Endothelial cell of umbilical vein (primary cell): ENCODE measurements around the gene HMGXB3. TPM values are rescaled to one million over a fixed set of nuclear protein-coding genes. Genes with fewer than 3 reads are reported as not detected.

Source experiments
- BruUV-seq: library from RNA; stranded (reverse); fragments of 400-500 nt; replicated peaks from 2 replicates; lab custom pipeline; 2021; lab: Mats Ljungman, UMichigan
- CTCF ChIA-PET: fragments of 300-600, 350-600 bp; sonication (Branson Sonifier 250); formaldehyde crosslinking; loops from one replicate; lab custom pipeline; 2021; ENCODE audit warnings: antibody characterized with exemption, inconsistent platforms; lab: Charles Lee
- POLR2A ChIA-PET: fragments of 300-600, 350-600 bp; sonication (Branson Sonifier 250); formaldehyde crosslinking; loops from one replicate; lab custom pipeline; 2021; ENCODE audit warnings: antibody characterized with exemption, inconsistent platforms; lab: Charles Lee
- DNase-seq: peaks from one replicate; pipeline ENCODE4 v3.0.0-alpha.2; 2011; ENCODE audit warnings: low read depth, low spot score
- FAIRE-seq: peaks from 2 replicates; lab custom pipeline; 2011; peaks lifted over from hg19 to GRCh38; lab: Jason Lieb, UNC
- H2AFZ ChIP-seq: 2 replicates; pipeline ENCODE4 v1.6.0; 2012; ENCODE audit warnings: low read depth, low read length, control low read depth, inconsistent platforms
- H3K27ac ChIP-seq: 2 replicates; pipeline ENCODE4 v1.5.1; 2011; ENCODE audit warnings: low read depth, mild to moderate bottlenecking, control low read depth, low read length, moderate library complexity; ENCODE audit not compliant: insufficient read depth
- H3K27me3 ChIP-seq, 2 experiments: 2 replicates each; pipeline versions ENCODE4 v1.6.0 to v1.6.1; 2011; ENCODE audit warnings: low read length in 2 of 2, mixed read lengths in 1 of 2; ENCODE audit not compliant: control insufficient read depth in 2 of 2, insufficient read depth in 2 of 2
- H3K36me3 ChIP-seq, 2 experiments: 2 replicates in 1 of 2; 3 replicates in 1 of 2; pipeline ENCODE4 v1.5.1; 2011; ENCODE audit warnings: low read length in 2 of 2, mild to moderate bottlenecking in 1 of 2, moderate library complexity in 1 of 2; ENCODE audit not compliant: control insufficient read depth in 2 of 2, insufficient read depth in 2 of 2; ENCODE audit errors: extremely low read depth in 1 of 2
- H3K4me1 ChIP-seq: 3 replicates; pipeline ENCODE4 v1.5.1; 2011; ENCODE audit warnings: mild to moderate bottlenecking, low read length; ENCODE audit not compliant: control insufficient read depth, insufficient read depth; ENCODE audit errors: extremely low read depth
- H3K4me2 ChIP-seq: 2 replicates; pipeline ENCODE4 v1.6.1; 2011; ENCODE audit warnings: low read length, control low read depth, mixed read lengths; ENCODE audit not compliant: insufficient read depth
- H3K4me3 ChIP-seq, 3 experiments: fragments of 200-600 bp in 1 of 3; sonication (generic), shearing (Covaris generic) in 1 of 3; replicated peaks in 1 of 3; 2 replicates each; pipeline ENCODE4 v1.5.1; 2011 to 2016; ENCODE audit warnings: control low read depth in 3 of 3, low read length in 3 of 3, mild to moderate bottlenecking in 2 of 3, inconsistent platforms in 1 of 3, low read depth in 1 of 3, moderate library complexity in 1 of 3; ENCODE audit not compliant: insufficient read depth in 1 of 3
- H3K79me2 ChIP-seq: 2 replicates; pipeline ENCODE4 v1.6.0; 2012; ENCODE audit warnings: low read length, inconsistent platforms; ENCODE audit not compliant: control insufficient read depth, insufficient read depth
- H3K9ac ChIP-seq: replicated peaks from 2 replicates; pipeline ENCODE3; 2011; ENCODE audit warnings: low read length, control low read depth; ENCODE audit not compliant: insufficient read depth; ENCODE audit errors: extremely low read depth
- H3K9me1 ChIP-seq: replicated peaks from 3 replicates; pipeline ENCODE4 v1.6.0; 2011; ENCODE audit warnings: mild to moderate bottlenecking, low read length; ENCODE audit not compliant: control insufficient read depth, insufficient read depth; ENCODE audit errors: extremely low read depth
- H3K9me3 ChIP-seq: replicated peaks from 2 replicates; pipeline ENCODE4 v1.5.1; 2012; ENCODE audit warnings: low read length, inconsistent platforms; ENCODE audit not compliant: control insufficient read depth, insufficient read depth
- H4K20me1 ChIP-seq: replicated peaks from 2 replicates; pipeline ENCODE3; 2011; ENCODE audit warnings: mild to moderate bottlenecking, low read length; ENCODE audit not compliant: control insufficient read depth, insufficient read depth; ENCODE audit errors: extremely low read depth
- CTCF ChIP-seq, 2 donors: IDR thresholded peaks; 1 replicate in 1 of 2; 2 replicates in 1 of 2; pipeline ENCODE4 v1.5.1; 2011; ENCODE audit warnings: low read length in 2 of 2, mild to moderate bottlenecking in 2 of 2, moderate library complexity in 2 of 2, control low read depth in 1 of 2, inconsistent platforms in 1 of 2, low read depth in 1 of 2; ENCODE audit not compliant: insufficient read depth in 1 of 2; ENCODE audit errors: extremely low read depth in 1 of 2
- EZH2 ChIP-seq: IDR thresholded peaks from 2 replicates; pipeline ENCODE4 v1.6.1; 2012; ENCODE audit warnings: borderline replicate concordance, low read depth, mild to moderate bottlenecking, moderate library complexity, low read length, inconsistent platforms; ENCODE audit not compliant: severe bottlenecking
- FOS ChIP-seq: IDR thresholded peaks from 2 replicates; pipeline ENCODE4 v1.6.1; 2011; ENCODE audit warnings: mild to moderate bottlenecking, low read length, moderate library complexity, borderline replicate concordance; ENCODE audit not compliant: insufficient read depth
- GATA2 ChIP-seq: IDR thresholded peaks from 2 replicates; pipeline ENCODE4 v1.7.0; 2011; ENCODE audit warnings: low read depth, mild to moderate bottlenecking, moderate library complexity, mixed read lengths, low read length; ENCODE audit not compliant: insufficient read length, insufficient read depth
- JUN ChIP-seq: IDR thresholded peaks from 2 replicates; pipeline ENCODE4 v1.6.1; 2011; ENCODE audit warnings: borderline replicate concordance, low read depth; ENCODE audit not compliant: insufficient read length, insufficient read depth
- MYC ChIP-seq: IDR thresholded peaks from one replicate; pipeline ENCODE4 v1.6.1; 2011; ENCODE audit warnings: mild to moderate bottlenecking, low read depth, low read length
- POLR2A ChIP-seq: IDR thresholded peaks from 2 replicates; pipeline ENCODE4 v1.6.1; 2012; ENCODE audit warnings: low read depth, mild to moderate bottlenecking, control low read depth, low read length
- POLR2AphosphoS5 ChIP-seq: IDR thresholded peaks from 2 replicates; pipeline ENCODE4 v1.6.1; 2012; ENCODE audit warnings: low read depth, mild to moderate bottlenecking, control low read depth, low read length, moderate library complexity; ENCODE audit not compliant: insufficient read depth
- dilution Hi-C: fragments of 300-500 bp; cut with MboI; formaldehyde crosslinking; loops from one replicate; pipeline ENCODE4 v1.15.0; 2019; ENCODE audit warnings: low sequenced_read_pairs; ENCODE audit not compliant: extremely low pct_ligation_motif_present
- intact Hi-C: fragments of 100-400 bp; cut with micrococcal nuclease; formaldehyde crosslinking; loops from one replicate; pipeline ENCODE4 v1.10.0; 2022
- polyA plus RNA-seq, 4 experiments: library from polyadenylated mRNA; depleted of rRNA in 3 of 4; stranded (reverse) in 3 of 4; unstranded in 1 of 4; fragments of >200 nt; gene quantifications; 2 replicates each; pipeline versions ENCODE4 v1.2.1 to v1.2.3, GENCODE V29; 2011 to 2012; ENCODE audit warnings: missing spikeins in 1 of 4
- total RNA-seq: library from RNA; stranded (reverse); gene quantifications from 2 replicates; pipeline ENCODE4 v1.2.3, GENCODE V29; 2021
- TF ChIP-seq, protein P1 (sequence below): IDR thresholded peaks from 2 replicates; pipeline ENCODE4 v1.6.1; 2011; ENCODE audit not compliant: insufficient read depth, insufficient read length

HMGXB3 gene
- total and polyA plus RNA-seq, 2 donors (not counting 3 experiments of a cell fraction or from before 2014, with no cell fraction given): 34.8 to 52.6 TPM

- CTCF ChIA-PET: interaction anchor here (2.2 kb wide), 1 partner anchor 9 kb away, joined by 6 read pairs; no protein-coding TSS in a partner anchor
- H3K27me3 ChIP-seq: no peaks in the 10 kb centered on the region
- H3K9ac ChIP-seq: no peak overlapping the region
- FAIRE-seq (no peak), DNase-seq (no peak)
- no peak overlapping the region for H3K4me2 ChIP-seq
- TF ChIP-seq MYC: no peak
- TF ChIP-seq POLR2A: no peak
- TF ChIP-seq POLR2AphosphoS5: no peak
- TF ChIP-seq FOS: no peak
- TF ChIP-seq, protein P1, sequence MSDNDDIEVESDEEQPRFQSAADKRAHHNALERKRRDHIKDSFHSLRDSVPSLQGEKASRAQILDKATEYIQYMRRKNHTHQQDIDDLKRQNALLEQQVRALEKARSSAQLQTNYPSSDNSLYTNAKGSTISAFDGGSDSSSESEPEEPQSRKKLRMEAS: no peak
- TF ChIP-seq EZH2: no peak
- TF ChIP-seq CTCF (IDR thresholded peaks at IDR 0.05; ENCODE audit: extremely low read depth in 1 of 2, insufficient read depth in 1 of 2, low read depth in 1 of 2, low read length in 2 of 2): no peak
- TF ChIP-seq JUN: no peak
- TF ChIP-seq GATA2: no peak
- peaks cover 8% of the 10 kb centered on the region for H3K4me1 ChIP-seq
- no peak overlapping the region for H3K27ac ChIP-seq
- no TSS peak for BruUV-seq
- H3K36me3 ChIP-seq: peaks cover 34 to 39% of the 10 kb centered on the region in 2 experiments
- POLR2A ChIA-PET: no interaction called here
- no peaks in the 10 kb centered on the region for H3K9me3 ChIP-seq
- no peak overlapping the region for H3K4me3 ChIP-seq
- no peak overlapping the region for H2AFZ ChIP-seq
- dilution Hi-C loops (no loop called here), intact Hi-C loops (no loop called here)
- H3K9me1 ChIP-seq: no peaks in the 10 kb centered on the region
- H3K79me2 ChIP-seq: no peaks in the 10 kb centered on the region
- H4K20me1 ChIP-seq: no peaks in the 10 kb centered on the region
Measured at GRCh38 chr5:150038547-150038946, 38.0 kb downstream of the HMGXB3 start.
